GM19455 (cell line): ENCODE data around the gene REPIN1.

ENCODE experiments used
- ATAC-seq: cut with Tn5 transposase; IDR thresholded peaks from one replicate; pipeline ENCODE4 v1.9.1; 2021; ENCODE audit not compliant: unreplicated experiment

REPIN1 gene

DNA sequence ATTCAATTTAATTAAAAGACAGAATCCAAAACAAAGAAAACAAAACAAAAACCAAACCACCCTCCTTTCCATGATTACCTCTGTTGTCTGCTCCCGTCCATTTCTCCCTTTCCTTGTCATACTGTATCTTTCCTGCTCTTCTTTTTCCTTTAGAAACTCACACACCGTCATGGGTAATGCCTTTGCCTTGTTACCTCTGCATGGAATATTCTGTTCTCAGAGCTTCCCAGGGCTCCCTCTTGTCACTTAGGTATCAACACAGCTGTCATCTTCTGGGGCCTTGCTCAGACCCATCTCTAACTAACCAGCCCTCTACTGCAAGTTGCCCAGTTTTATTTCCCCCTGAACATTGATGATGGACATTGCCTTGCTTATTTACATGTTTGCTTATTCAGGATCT lies 51.6 kb downstream of the REPIN1 start:
- no peak for ATAC-seq

DNA sequence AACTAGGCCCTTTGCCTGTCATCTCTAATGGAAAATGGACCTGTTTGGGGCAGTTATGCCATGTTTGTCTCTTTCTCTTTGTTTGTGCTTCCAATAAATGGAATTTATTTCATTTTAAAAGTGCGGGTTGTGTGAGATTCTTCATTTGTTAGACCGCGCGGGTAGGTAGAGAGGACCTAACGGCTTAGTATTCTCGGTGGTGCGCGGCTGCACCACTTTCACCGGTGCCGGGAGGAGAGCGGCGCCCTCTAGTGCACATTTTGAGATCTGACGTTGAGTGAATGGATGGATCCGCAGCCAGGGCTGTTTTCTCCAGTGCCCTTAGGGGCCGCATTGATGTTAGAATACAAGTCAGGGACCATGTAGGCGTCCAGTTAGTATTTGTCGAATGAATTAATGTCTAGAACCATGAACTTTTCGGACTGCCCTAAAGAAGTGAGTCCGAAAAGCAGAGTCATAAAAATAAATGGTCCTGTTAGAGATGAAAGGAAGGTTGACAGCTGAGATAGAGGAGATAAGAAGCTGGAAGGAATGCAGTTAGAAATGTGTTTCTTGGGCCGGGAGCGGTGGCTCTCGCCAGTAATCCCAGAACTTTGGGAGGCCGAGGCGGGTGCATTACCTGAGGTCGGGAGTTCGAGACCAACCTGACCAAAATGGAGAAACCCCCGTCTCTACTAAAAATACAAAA lies 52.5 kb downstream of the REPIN1 start:
- peak; percentile 95 for ATAC-seq

DNA sequence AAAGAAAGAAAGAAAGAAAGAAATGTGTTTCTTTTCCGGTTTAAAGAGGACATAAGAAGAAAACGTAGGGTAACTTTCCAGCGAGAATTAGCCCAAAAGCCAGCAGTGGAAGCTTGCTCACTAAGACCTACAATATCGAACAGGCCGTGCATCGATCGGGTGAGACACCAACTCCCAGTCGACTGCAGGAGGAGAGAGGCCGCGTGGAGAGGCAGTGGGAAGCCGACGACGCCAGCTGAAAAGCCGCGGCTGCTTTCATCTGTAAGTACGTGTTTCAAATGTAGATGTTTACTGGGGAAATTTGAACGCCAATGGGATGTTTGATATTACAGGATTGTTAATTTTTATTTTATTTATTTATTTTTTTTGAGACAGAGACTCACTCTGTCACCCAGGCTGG lies 53.2 kb downstream of the REPIN1 start:
- no peak for ATAC-seq
